ENCODE data around the gene ARAP3. TPM values are rescaled to one million over a fixed set of nuclear protein-coding genes. Genes with fewer than 3 reads are reported as not detected.

ARAP3 gene
- total RNA-seq, 1 donor from 2014 or later = 35.2 TPM

DNA sequence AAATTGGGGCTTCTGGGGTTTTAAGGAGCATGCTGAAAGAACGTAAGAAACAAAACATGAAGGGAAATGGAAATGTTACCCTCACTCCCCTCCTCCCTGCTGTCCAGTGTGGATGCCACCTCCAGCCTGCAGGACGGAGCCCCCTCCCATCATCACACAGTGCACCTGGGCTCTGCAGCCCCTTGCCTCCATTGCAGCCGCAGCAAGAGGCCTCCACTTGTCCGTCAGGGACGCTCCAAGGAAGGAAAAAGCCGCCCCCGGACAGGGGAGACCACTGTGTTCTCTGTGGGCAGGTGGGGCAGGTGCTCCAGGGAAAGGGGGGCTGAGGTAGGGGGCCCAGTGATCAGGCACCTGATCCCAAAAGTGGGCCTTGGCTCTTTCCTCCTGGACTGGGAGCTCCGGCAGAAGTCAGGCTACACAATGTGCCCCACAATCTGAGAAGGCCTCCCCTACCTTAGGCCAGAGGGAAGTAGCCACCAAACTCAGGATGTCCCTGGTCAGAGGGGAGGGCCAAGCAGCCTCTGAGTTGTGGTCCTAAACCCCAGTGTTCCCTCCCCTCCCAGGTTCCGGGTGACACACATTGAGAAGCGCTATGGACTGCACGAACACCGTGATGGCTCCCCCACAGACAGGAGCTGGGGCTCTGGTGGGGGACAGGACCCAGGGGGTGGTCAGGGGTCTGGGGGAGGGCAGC is 42.5 kb downstream of the ARAP3 start:
- no peaks in the 10 kb centered on the region for H3K27me3 ChIP-seq (ENCODE audit: low read depth)
- ATAC-seq (no peak), DNase-seq (no peak)
- TF ChIP-seq, protein P1, sequence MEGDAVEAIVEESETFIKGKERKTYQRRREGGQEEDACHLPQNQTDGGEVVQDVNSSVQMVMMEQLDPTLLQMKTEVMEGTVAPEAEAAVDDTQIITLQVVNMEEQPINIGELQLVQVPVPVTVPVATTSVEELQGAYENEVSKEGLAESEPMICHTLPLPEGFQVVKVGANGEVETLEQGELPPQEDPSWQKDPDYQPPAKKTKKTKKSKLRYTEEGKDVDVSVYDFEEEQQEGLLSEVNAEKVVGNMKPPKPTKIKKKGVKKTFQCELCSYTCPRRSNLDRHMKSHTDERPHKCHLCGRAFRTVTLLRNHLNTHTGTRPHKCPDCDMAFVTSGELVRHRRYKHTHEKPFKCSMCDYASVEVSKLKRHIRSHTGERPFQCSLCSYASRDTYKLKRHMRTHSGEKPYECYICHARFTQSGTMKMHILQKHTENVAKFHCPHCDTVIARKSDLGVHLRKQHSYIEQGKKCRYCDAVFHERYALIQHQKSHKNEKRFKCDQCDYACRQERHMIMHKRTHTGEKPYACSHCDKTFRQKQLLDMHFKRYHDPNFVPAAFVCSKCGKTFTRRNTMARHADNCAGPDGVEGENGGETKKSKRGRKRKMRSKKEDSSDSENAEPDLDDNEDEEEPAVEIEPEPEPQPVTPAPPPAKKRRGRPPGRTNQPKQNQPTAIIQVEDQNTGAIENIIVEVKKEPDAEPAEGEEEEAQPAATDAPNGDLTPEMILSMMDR (IDR thresholded peaks at IDR 0.05) = no peak
- H3K27ac ChIP-seq = no peak overlapping the region
- no peak overlapping the region for H3K4me3 ChIP-seq
- H3K36me3 ChIP-seq = peaks cover 35% of the 10 kb centered on the region
- intact Hi-C loops (cut with DNase I) = no loop called here
- no peaks in the 10 kb centered on the region for H3K9me3 ChIP-seq
- peaks cover 34% of the 10 kb centered on the region for H3K4me1 ChIP-seq

DNA sequence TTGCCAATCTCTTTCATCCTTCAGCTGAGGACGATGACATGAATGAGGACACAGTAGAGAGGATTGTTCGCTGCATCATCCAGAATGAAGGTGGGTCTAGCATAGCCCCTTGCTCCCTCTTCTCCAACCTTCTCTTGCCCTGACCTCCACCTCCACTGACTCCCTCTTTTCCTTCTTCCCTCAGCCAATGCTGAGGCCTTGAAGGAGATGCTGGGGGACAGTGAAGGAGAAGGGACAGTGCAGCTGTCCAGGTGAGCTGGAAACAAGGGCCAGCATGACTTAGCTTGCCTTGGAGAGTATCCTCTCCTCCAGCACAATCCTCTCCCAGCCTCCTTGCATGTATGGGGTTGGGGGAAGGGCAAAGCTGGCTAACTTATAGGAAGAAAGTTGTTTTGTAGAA is 43.3 kb downstream of the ARAP3 start:
- peaks cover 37% of the 10 kb centered on the region for H3K4me1 ChIP-seq
- no peaks in the 10 kb centered on the region for H3K27me3 ChIP-seq (ENCODE audit: low read depth)
- H3K4me3 ChIP-seq = no peak overlapping the region
- TF ChIP-seq, protein P1 (IDR thresholded peaks at IDR 0.05) = no peak
- H3K27ac ChIP-seq = no peak overlapping the region
- ATAC-seq (no peak), DNase-seq (no peak)
- intact Hi-C loops (cut with DNase I) = no loop called here
- no peaks in the 10 kb centered on the region for H3K9me3 ChIP-seq
- H3K36me3 ChIP-seq = peaks cover 28% of the 10 kb centered on the region

DNA sequence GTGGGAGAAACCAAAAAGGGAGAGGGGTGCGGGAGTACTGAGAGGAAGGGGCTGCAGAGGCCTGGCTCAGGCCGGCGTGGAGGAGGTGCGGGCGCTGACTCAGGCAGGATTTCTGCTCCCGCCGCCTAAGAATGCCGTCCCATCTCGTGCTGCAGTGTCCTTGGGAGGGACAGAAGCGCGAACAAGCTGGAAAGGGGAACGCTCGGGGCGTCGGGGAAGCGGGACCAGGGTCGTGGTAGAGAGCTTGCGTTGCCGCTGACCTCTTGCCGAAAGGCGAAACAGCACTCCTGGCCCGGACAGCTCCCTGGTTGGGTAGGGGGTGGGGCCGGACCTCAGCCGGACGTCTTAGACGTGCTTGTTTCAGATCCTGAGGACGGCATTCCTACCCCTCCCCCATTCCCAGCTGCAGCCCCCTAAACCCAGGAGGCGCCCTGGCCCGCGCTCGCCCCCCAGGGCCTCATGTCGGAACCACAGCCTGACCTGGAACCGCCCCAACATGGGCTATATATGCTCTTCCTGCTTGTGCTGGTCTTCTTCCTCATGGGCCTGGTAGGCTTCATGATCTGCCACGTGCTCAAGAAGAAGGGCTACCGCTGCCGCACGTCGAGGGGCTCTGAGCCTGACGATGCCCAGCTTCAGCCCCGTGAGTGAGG is 44.1 kb downstream of the ARAP3 start:
- H3K36me3 ChIP-seq = peaks cover 20% of the 10 kb centered on the region
- no peaks in the 10 kb centered on the region for H3K27me3 ChIP-seq (ENCODE audit: low read depth)
- TF ChIP-seq, protein P1 (IDR thresholded peaks at IDR 0.05) = peak; percentile 37
- DNase-seq (peak; percentile 81), ATAC-seq (peak; percentile 67 to 68)
- intact Hi-C loops (cut with DNase I) = no loop called here
- peaks cover 37% of the 10 kb centered on the region for H3K4me1 ChIP-seq
- peak overlapping the region; percentile 31 for H3K27ac ChIP-seq
- no peaks in the 10 kb centered on the region for H3K9me3 ChIP-seq
- H3K4me3 ChIP-seq = peak overlapping the region; percentile 92

DNA sequence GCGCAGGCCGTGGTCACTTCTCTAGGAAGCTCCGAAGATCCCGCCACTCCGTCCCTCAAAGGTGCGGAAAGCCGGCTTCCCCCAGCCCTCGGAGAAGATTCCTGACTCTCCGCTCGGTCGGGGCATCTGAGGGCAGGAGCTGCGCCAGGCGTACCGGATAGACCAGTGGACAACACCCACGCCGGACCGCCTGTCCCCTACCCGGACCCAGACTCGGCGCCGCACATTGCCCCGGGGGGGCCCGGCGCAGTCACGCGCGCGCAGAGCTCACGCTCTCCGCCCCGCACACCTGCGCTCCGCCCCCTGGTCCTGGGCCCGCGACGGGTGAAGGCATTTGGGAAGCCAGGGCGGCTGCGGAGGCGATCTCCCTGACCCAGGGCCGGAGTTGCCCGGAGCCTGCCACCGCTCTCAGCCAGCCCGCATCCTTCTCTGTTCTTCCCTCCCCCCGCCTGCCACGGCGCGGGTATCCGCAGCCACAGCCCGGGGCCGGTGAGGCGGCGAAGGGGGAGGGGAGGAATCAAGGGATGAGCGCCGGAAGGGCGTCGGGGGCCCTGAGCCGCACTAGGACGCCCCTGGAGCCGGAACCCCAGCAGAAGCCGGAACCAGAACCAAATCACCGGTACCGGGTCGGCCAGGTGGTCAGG is 44.8 kb downstream of the ARAP3 start:
- Histone ChIP-seq H3K27ac (peak overlapping the region; percentile 31), H3K27me3 (ENCODE audit: low read depth) (no peaks in the 10 kb centered on the region), H3K36me3 (peaks cover 14% of the 10 kb centered on the region), H3K4me3 (peak overlapping the region; percentile 92), H3K9me3 (no peaks in the 10 kb centered on the region), H3K4me1 (peaks cover 37% of the 10 kb centered on the region)
- DNase-seq (no peak), ATAC-seq (peak; percentile 50 to 60)
- TF ChIP-seq, protein P1 (IDR thresholded peaks at IDR 0.05) = no peak
- intact Hi-C loops (cut with DNase I) = no loop called here

DNA sequence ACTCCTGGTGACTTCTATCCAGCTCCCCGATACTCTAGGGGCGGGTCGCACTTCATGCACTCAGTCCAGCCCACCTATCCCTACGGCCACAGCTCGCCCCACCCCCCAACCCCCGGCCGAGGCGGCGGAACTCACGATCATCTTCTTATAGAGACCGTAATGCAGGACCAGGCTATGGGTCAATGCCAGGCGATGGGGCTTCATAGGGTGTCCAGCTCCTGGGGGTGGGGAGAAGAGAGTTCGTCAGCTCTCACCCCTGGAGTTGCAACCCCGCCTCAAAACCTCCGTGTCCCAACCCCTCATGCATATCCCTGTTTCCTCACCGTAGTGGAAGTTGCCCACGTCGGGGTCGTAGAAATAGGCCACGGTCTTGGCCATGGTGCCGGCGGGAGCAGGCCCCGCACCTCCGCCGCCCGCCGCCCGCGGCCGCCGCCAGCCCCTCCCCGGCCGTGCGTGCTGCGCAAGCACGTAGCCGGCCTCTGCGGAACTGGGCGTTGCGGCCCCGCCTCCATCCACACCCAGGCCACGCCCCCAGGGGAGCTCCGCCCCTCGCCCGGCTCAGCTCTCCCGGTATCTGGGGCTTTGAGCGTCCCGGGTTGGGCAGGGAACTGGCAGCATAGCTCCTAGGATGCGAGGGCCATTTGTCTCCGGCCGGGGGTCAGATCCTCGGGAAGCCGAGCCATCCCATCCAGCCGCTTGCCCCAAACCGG is 45.5 kb downstream of the ARAP3 start, which contains the start of the genes HDAC3 and RELL2:
Gene HDAC3 (minus strand): TSS at position 437 of the 710 bp plus-strand sequence. CDS start 59 bp downstream, at position 378.
Gene RELL2 (plus strand): TSS at position 585 of the 710 bp plus-strand sequence. CDS start 1,229 bp downstream, outside the sequence.
- Histone ChIP-seq H3K4me1 (peaks cover 37% of the 10 kb centered on the region), H3K9me3 (no peaks in the 10 kb centered on the region), H3K27ac (peak within 1 kb of the TSS; percentile 79), H3K4me3 (peak within 1 kb of the TSS; percentile 92), H3K27me3 (ENCODE audit: low read depth) (no peaks in the 10 kb centered on the region), H3K36me3 (peaks cover 12% of the 10 kb centered on the region)
- peak; percentile 98 to 99 for ATAC-seq
- TF ChIP-seq, protein P1 (IDR thresholded peaks at IDR 0.05) = no peak
- peak; percentile 95 for DNase-seq
- intact Hi-C loops (cut with DNase I) = no loop called here
